ENCODE data around the gene NTRK3.

GRCh38 chr15:88252441-88252840 lies 4.1 kb downstream of the NTRK3 start:
- no peak for TF ChIP-seq EZH2phosphoT487 (IDR thresholded peaks at IDR 0.05; ENCODE audit: low read depth)
- TF ChIP-seq, protein P1, sequence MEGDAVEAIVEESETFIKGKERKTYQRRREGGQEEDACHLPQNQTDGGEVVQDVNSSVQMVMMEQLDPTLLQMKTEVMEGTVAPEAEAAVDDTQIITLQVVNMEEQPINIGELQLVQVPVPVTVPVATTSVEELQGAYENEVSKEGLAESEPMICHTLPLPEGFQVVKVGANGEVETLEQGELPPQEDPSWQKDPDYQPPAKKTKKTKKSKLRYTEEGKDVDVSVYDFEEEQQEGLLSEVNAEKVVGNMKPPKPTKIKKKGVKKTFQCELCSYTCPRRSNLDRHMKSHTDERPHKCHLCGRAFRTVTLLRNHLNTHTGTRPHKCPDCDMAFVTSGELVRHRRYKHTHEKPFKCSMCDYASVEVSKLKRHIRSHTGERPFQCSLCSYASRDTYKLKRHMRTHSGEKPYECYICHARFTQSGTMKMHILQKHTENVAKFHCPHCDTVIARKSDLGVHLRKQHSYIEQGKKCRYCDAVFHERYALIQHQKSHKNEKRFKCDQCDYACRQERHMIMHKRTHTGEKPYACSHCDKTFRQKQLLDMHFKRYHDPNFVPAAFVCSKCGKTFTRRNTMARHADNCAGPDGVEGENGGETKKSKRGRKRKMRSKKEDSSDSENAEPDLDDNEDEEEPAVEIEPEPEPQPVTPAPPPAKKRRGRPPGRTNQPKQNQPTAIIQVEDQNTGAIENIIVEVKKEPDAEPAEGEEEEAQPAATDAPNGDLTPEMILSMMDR (IDR thresholded peaks at IDR 0.05; ENCODE audit: low read depth, low read length) = no peak
